GM19239 (cell line): ENCODE data around the gene CENPP.

ENCODE experiments used
- DNase-seq: peaks from one replicate; pipeline ENCODE4 v3.0.0; 2011; ENCODE audit warnings: low spot score; ENCODE audit not compliant: insufficient read length
- FAIRE-seq: peaks from 2 replicates; lab custom pipeline; 2011; peaks lifted over from hg19 to GRCh38; lab: Jason Lieb, UNC

CENPP gene

DNA sequence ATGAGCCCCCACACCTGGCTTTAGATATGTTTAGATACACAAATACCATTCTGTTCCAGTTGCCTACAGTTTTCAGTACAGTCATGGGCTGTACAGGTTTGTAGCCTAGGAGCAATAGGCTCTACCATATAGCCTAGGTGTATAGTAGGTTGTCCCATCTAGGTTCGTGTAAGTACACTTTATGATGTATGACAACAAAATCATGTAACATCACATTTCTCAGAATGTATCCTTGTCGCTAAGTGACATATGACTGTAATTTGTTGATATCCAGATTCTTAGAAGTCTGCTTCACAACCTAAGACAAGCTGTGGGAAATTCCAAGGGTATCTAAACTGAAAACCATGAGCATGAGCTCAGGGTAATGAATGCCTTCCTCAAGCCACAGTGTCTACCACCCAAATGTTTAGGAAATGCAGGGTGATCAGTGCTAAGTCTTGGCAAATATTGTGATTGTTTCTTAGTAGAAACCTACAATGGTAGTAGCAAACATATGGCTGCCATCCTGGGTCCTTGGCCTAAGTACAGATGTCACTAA, 201.6 kb downstream of the CENPP start:
- FAIRE-seq, result no peak
- no peak for DNase-seq

DNA sequence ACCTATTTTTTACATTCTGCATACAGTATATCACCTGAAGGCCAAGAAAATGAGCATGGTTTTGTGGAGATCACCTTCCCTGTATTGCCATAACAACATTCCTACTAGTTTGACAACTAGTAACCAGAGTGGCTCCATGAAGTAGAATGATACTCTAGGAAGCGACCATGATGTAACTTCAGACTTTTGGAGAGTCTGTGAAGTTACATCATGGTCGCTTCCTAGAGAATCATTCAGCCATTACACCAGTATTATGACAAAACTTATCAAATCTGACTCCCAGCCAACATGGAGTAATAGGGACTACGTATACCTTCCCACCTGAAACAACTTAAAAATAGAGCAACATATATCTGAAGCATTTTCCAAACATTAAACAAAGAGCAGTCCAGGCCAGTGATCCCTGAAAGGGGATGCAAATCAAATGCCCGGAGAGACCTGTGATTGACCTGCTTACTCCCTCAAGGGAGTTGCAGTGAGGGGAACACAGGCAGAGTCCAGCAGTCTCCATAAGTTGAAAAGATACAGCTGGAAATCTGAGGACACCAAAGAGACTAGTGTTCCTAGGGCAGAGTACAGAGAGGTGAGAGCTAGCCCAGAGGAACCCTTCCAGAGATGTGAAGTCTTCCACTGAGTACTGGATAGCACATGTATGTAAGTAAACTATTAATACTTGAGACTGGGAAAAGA, 202.2 kb downstream of the CENPP start:
- DNase-seq, result no peak
- no peak for FAIRE-seq

DNA sequence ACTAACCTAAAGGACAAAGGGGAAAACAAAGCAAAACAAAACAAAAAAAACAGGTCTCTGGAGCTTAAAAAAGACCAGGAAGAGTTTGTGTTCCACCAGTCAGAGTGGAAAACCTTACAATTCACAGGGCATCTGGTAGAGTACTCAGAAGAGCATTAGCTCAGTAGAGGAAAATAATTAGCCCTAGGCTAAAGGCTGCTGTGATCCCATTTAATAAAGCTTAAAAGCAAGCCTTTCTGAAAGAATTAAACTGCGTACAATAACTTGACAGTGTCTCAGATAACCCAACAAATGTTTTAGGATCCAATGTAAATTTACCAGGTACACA, 202.7 kb downstream of the CENPP start:
- FAIRE-seq (no peak), DNase-seq (no peak)

DNA sequence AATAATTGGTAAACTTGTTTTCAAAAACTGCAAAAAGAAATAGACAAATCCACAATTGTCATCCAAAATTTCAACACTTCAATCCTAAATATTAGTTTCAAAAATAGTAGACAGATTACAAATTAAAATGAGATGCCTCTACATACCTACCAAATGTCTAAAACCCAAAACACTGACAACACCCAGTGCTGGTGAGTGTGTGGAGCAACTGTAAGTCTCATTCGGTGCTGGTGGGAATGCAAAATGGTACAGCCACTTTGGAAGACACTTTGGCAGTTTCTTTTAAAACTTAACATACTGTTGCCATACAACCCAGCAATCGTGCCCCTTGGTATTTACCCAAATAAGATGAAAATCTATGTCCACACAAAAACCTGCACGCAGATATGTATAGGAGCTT, 203.4 kb downstream of the CENPP start:
- DNase-seq (no peak), FAIRE-seq (no peak)

DNA sequence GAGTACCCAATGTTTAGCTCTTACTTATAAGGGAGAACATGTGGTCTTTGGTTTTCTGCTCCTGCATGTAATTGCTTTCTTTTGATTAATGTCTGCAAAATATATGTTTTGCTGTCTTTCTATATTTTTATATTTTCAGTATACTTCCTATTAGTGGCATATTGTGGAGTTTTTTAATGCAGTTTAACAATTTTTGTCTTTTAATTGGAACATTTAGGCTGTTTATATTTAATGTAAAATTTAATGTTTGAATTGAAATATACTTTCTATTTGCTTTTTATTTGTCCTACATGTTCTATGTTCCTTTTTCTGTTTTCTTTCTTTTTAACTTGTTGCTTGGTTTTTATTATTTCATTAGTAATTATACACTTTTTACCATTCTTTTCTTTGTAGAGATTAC, 205.1 kb downstream of the CENPP start:
- DNase-seq, result no peak
- FAIRE-seq, result no peak

DNA sequence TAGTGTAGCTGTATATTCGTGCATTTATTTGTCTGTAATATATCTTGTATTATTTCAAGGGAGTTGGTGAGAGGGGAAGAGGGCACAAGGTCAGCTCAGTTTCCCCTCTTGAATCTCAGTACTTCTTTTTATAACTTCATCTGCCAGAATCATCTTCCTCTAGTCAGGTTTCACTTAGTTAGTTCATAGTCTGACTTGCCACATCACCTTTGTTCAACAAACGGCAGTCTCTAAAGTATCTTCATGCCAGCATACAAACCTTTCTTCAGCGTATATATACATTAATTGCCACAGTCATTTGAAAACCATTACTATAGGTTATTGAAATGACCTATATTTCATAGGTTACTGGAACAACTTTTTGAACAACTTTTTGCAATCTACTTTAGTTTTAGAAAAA, 208.5 kb downstream of the CENPP start:
- DNase-seq, result no peak
- no peak for FAIRE-seq

DNA sequence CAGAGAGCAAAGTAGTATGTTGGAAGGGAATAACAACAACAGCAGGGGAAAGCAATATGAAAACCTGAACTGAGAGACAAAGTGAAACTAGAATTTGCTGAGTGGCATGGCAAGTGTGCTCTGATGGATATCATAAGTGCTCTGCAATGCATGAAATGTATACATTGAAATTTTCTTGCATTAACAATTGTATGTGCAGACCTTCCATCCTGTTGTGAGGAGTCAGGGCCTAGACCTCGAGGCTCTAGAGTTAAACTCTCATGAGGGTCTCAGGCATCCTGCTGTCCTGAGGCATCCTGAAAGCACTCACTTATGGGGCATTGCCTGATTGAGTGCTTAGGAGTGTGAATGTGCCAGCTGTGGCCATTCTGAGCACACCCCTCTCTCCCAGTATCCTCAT, 208.9 kb downstream of the CENPP start:
- DNase-seq (peak; percentile 5), FAIRE-seq (peak; percentile 84)

DNA sequence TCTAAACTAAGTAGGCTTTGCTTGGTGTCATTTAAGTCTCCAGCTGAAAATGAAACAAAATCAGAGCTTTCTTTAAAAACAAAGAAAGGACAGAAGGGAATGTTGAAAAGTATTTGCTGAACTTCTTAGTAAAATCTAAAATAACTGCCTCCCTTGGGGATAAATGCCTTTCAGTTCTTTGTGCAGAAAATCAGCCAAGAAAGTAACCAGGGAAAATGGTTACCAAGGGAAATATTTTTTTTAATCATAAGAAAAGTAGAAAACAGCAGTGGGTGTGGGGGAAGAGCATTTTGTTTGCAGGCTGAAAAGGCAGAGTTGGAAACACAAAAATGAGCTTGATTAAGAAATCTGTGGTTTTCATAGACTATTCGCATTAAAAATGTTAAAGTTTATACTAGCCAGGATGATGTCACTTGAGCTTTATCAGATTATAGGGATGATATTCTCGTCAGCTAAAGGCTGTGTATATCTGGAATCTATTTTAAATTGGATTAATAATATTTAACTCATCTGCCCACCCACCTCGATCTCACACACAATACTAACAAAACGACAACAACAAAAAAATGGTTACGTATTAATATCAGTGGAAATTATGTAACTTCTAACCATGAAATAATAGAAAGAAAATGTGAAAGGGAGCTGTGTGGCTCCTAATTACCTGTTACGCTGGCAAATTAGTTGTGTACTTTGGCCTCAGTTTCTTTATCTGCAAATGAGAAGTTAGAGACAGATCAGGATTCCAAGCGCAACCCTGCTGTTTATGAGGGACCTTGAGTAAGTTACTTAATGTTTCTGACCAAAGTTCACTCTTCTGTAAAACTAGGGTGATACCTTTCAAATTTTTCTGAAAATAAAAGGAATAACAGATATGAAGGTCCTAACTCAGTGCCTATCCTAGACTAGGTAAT, 210.4 kb downstream of the CENPP start, which contains the start of gene ECM2:
TSS of gene ECM2 (minus strand) at position 51 of the 911 bp plus-strand sequence. CDS start 13,124 bp downstream, outside the sequence.
- no peak for DNase-seq
- no peak for FAIRE-seq

DNA sequence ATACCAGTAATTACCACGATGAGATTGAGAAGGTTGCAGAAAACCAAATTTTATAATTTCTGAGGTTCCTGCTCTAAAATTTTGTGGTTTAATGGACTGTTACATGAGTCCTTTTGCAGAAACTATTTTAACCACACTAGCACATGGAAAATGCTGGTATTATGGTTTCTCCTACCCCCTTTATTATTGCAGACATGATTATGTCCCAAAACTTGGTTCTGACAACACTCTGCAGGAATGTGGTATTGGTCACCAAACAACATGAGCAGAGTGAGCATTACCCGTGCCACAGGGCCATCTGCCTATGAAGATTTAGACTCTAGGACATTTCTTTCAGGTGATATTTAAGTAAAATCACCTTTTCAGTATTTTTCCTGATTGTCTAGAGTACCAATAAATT, 212.8 kb downstream of the CENPP start:
- DNase-seq, result no peak
- no peak for FAIRE-seq

DNA sequence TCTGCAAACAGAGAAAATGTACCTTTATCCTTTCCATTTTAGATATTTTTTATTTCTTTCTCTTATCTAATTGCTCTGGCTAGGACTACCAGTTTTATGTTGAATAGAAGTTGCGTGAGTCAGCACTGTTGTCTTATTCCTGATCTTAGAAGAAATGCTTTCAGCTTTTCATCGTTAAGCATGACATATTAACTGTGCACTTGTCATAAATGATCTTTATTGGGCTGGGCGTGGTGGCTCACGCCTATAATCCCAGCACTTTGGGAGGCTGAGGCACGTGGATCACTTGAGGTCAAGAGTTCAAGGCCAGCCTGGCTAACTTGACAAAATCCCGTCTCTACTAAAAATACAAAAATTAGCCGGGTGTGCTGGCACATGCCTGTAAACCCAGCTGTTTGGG, 218.2 kb downstream of the CENPP start:
- DNase-seq (no peak), FAIRE-seq (no peak)

DNA sequence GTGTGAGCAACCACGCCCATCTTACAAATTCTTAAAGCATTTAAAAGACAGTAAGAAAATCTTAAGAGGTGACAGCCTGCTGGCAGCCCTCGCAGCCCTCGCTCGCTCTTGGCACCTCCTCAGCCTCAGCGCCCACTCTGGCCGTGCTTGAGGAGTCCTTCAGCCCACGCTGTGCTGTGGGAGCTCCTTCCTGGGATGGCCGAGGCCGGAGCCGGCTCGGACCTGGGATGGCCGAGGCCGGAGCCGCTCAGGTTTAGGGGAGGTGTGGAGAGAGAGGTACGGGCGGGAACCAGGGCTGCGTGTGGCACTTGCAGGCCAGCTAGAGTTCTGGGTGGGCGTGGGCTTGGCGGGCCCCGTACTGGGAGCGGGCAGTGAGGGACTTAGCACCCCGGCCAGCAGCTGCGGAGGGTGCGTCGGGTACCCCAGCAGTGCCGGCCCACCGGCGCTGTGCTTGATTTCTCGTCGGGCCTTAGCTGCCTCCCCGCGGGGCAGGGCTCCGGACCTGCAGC, 219.3 kb downstream of the CENPP start:
- FAIRE-seq, result no peak
- no peak for DNase-seq

DNA sequence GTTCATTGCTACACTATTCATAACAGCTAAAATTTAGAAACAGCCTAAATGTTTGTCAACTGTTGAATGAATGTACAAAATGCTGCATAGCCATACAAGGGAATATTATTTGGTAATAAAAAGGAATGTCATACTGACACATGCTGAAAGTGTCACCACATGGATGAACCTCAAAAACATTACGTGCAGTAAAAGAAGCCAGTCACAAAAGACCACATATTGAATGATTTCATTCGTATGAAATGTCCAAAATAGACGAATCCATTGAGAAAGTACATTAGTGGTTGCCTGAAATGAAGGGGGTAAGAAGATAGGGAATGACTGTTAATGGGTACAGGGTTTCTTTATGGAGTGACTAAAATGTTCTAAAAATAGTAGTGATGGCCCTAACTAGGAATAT, 221.6 kb downstream of the CENPP start:
- DNase-seq, result no peak
- no peak for FAIRE-seq

DNA sequence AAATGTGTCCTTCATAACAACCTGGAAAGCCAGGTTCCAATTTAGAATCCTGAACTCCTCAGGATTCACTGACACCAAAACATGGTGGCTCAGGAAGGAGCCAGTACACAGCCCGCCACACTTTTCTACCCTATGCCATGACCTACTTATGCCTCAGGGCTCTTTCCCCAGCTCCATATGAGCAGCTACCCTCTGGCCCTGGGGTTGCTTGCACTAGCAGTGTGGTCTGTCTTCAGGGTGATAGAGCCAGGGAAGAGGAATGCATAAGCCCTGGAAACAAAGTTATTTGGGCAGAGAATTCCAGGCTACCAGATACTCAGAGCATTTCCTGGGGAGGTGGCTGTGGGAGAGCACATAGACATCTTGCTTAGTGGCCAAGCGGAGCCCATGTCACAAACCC, 225.0 kb downstream of the CENPP start:
- FAIRE-seq (no peak), DNase-seq (no peak)

DNA sequence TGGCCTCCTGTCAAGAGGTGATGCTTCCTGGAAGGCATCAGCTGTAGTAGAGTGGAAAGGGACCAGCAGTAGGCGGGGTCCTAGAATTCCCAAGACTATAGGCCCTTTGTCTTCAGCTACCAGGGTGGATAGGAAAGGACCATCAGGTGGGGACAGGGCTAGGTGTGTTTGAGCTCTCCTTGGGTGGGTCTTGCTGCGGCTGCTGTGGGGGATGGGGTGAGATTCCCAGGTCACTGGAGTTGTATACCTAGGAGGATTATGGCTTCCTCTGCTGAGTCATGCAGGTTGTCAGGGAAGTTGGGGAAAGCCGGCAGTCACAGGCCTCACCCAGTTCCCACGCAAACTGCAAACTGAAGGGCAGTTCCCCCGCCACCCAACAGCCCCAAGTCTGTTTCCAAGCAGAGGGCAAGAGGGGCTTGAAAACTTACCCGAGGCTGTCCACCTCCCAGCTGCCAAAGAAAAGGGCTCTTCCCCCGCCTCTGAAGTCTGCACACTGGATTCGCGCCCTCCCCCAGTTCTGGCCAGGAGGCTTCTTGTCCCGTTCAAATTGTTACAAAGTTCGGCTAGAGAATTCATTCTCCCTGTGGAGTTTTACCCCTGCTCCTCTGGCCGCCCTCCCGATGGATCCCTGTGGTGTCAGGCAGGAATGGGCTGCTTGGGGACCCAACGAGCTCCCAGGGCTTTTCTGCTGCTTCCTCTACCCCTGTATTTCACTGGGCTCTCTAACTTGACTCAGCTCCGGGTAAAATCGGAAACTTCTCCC, 233.0 kb downstream of the CENPP start:
- FAIRE-seq (no peak), DNase-seq (no peak)

DNA sequence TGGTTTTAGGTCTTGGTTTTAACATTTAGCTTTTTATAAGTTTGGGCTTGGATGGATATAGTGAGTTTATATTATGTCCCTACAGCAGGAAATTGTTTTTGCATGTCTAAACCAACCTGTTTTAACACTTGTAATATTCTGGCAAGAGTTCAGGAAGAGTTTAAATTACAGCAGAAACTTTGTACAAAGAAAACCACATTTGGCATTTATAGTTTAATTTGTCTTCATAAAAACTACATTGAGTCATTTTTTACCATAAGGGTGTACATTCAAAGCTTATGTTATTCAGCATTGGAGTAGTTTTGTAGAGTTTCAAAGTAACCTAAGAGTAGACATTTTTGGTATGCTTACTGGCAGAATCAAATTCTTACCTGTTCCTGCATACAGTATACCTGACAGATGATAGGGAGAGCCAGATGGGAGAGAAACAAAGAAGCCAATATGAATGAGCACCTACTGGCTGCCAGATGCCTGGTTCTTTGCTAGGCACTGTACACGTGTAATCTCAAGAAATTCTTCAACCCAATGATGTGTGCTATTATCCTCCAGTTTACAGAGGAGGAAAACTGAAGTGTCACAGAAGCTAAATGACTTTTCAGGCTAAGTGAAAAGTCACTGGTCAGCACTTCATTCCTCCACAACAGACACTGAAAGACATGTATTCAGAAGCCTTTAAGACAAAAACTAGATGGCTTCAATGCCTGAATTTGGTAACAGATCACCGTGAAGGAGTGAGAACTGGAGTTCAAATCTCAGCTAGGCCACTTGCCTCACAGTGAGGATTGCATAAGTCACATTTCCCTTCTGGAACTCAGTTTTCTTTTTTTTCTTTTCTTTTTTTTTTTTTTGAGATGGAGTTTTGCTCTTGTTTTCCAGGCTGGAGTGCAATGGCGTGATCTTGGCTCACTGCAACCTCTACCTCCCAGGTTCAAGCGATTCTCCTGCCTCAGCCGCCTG, 235.9 kb downstream of the CENPP start:
- no peak for FAIRE-seq

DNA sequence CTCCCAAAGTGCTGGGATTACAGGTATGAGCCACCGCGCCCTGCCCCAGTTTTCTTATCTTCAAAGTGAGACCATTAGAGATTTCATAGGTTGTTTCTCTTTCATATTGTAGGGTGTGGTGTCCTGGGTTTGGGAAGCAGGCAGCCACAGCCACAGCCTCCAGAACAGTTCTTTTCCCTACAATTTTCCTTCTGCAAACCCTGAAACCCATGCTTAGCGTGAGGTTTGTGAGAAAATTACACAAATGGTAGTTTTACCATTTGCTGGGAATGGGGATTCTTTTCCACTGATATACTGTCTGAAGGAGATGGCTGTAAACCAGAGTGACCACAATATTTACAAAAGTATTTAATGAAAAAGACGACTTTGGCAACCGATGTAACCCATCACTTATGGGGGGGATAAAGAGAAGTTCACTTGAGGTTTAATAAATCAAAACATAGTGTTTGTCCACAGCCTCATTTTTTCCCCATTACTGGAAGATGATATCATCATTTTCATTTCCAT, 236.8 kb downstream of the CENPP start:
- DNase-seq (no peak), FAIRE-seq (no peak)

More for the DNA sequence above, 235.9 kb downstream of the CENPP start:
- DNase-seq, result no peak

DNA sequence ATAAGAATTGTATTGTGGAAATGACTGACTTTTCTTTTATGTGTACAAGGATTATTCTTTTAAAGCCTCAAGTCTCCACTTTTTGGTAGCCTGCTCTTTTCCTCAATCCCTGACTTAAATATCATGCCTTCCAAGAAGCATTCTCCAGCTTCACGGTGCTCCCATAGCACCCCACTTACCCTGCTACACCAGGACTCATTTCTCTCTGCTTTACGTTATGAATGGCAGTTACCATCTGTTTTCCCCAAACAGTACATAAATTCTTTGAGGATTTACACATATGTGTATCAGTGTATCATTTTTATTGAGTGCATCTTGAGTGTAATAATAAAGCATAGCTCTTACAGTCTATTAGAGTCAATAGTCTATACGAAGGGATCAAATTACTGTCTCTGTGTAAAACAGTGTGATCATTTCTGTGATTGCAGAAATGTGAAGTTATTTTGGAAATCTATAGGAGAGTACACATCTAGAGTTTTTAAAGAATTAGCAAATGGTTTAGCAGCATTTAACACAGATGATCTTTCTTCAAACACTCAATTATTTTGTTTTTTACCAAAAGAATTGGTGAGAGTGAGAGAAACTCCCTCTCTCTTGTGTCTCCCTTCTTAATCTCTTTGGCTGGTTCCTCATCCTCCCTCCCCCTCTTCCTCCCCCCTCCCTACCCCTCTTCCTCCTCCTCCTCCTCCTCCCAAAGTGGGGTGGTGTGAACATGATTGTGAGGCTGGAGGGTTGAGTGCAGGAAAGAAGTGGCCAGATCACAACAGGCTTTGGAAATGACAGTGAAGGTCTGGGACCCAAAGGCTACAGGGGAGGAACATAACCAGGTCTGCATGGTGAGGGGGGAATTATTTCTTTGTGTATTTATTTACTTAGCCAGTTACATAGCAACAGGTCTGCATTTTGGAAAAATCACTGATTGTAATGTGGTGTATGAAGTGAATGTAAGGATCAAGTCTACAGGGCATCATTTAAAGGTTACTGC, 237.7 kb downstream of the CENPP start:
- FAIRE-seq, result no peak
- DNase-seq, result no peak

DNA sequence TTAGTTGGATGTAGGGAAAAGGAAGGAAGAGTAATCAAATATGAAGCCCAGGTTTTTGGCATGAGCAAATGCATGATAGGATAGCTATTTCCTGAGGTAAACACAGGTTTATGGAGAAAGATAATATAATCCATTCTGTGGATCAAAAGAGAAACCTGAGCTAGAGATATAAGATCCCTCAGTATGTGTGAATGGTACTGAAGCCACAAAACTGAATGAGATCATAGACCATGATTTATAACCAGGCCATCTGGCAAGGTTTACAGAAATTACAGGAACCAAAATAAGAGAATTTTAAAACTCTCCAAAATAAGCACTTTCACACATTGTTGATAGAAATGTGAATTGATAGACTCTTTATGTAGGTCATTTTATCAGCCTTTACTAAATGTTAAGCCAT, 238.8 kb downstream of the CENPP start:
- DNase-seq (no peak), FAIRE-seq (no peak)
